Measurements from ENCODE around the gene CREBRF. TPM values are rescaled to one million over a fixed set of nuclear protein-coding genes. Genes with fewer than 3 reads are reported as not detected.

The CREBRF gene
- total RNA-seq, 4 donors from 2014 or later: 24.3 to 40.6 (median 32.3) TPM

- TF ChIP-seq EP300 (IDR thresholded peaks at IDR 0.05; ENCODE audit: low read depth) (no peak), POLR2AphosphoS5 (IDR thresholded peaks at IDR 0.05) (no peak), POLR2A (IDR thresholded peaks at IDR 0.05) (no peak), CTCF (IDR thresholded peaks at IDR 0.05) (no peak)
- in situ Hi-C loops (cut with MboI; ENCODE audit: low pct_ligation_motif_present in 1 of 4, low pct_unique_long_range_greater_than_20kb in 1 of 4, low sequenced_read_pairs in 3 of 4): no loop called here
- 59 to 69% methylated on average over 5 of the region's 5 CpGs for WGBS, 2 donors (ENCODE audit: low coverage in 1 of 2)
Measured at GRCh38 chr5:173051746-173052145, 4.4 kb upstream of the CREBRF start.

GRCh38 chr5:173053041-173053440 lies 3.1 kb upstream of the CREBRF start:
- Histone ChIP-seq H3K9me3 (no peaks in the 10 kb centered on the region), H3K4me3 (no peak overlapping the region), H3K36me3 (no peaks in the 10 kb centered on the region), H3K27me3 (no peaks in the 10 kb centered on the region), H3K27ac (no peak overlapping the region), H3K4me1 (peaks cover under 1 to 13% (median 10%) of the 10 kb centered on the region in 4 donors)
- in situ Hi-C loops (cut with MboI; ENCODE audit: low pct_ligation_motif_present in 1 of 4, low pct_unique_long_range_greater_than_20kb in 1 of 4, low sequenced_read_pairs in 3 of 4): no loop called here
- intact Hi-C loops (cut with DNase I; ENCODE audit: low total_unique reads): no loop called here
- no peak for DNase-seq
- 86 to 89% methylated on average over 2 to 3 of the region's 3 CpGs for WGBS, 2 donors (ENCODE audit: low coverage in 1 of 2)
- no peak for TF ChIP-seq POLR2AphosphoS5 (IDR thresholded peaks at IDR 0.05)
- no peak for TF ChIP-seq EP300 (IDR thresholded peaks at IDR 0.05; ENCODE audit: low read depth)
- TF ChIP-seq POLR2A (IDR thresholded peaks at IDR 0.05): no peak
- no peak for TF ChIP-seq CTCF (IDR thresholded peaks at IDR 0.05)

More at GRCh38 chr5:173051746-173052145, 4.4 kb upstream of the CREBRF start:
- intact Hi-C loops (cut with DNase I; ENCODE audit: low total_unique reads): no loop called here
- Histone ChIP-seq H3K36me3 (no peaks in the 10 kb centered on the region), H3K9me3 (no peaks in the 10 kb centered on the region), H3K27me3 (no peaks in the 10 kb centered on the region), H3K4me1 (peaks cover 0 to 7% (median 6%) of the 10 kb centered on the region in 4 donors), H3K27ac (no peak overlapping the region), H3K4me3 (no peak overlapping the region)
- no peak for DNase-seq

GRCh38 chr5:173055042-173055721 lies 970 bp upstream of the CREBRF start:
- TF ChIP-seq POLR2A (IDR thresholded peaks at IDR 0.05) (no peak), EP300 (IDR thresholded peaks at IDR 0.05; ENCODE audit: low read depth) (no peak), POLR2AphosphoS5 (IDR thresholded peaks at IDR 0.05) (no peak), CTCF (IDR thresholded peaks at IDR 0.05) (no peak)
- H3K4me3 ChIP-seq: peak overlapping the region in 3 of 4 donors; percentile 82 to 99 (median 99)
- no peaks in the 10 kb centered on the region for H3K9me3 ChIP-seq
- H3K36me3 ChIP-seq: no peaks in the 10 kb centered on the region
- peaks cover 6 to 31% (median 17%) of the 10 kb centered on the region in 4 donors for H3K4me1 ChIP-seq
- intact Hi-C loops (cut with DNase I; ENCODE audit: low total_unique reads) (loop anchor here (5.0 kb wide), 1 partner anchor 73 kb away; the partner anchor contains the start of gene ATP6V0E1), in situ Hi-C loops (cut with MboI; ENCODE audit: low pct_ligation_motif_present in 1 of 4, low pct_unique_long_range_greater_than_20kb in 1 of 4, low sequenced_read_pairs in 3 of 4) (no loop called here)
- no peak for DNase-seq
- no peaks in the 10 kb centered on the region for H3K27me3 ChIP-seq
- WGBS, 2 donors (ENCODE audit: low coverage in 1 of 2): 14 to 15% methylated on average over 7 to 10 of the region's 10 CpGs
- peak overlapping the region; percentile 92 to 100 (median 99) for H3K27ac ChIP-seq

- in situ Hi-C loops (cut with MboI; ENCODE audit: low pct_ligation_motif_present in 1 of 4, low pct_unique_long_range_greater_than_20kb in 1 of 4, low sequenced_read_pairs in 3 of 4): no loop called here
- H3K4me1 ChIP-seq: peaks cover 6 to 33% (median 17%) of the 10 kb centered on the region in 4 donors
- H3K27ac ChIP-seq: peak overlapping the region; percentile 92 to 100 (median 99)
- no peak for DNase-seq
- no peaks in the 10 kb centered on the region for H3K27me3 ChIP-seq
- no peaks in the 10 kb centered on the region for H3K36me3 ChIP-seq
- intact Hi-C loops (cut with DNase I; ENCODE audit: low total_unique reads): loop anchor here (5.0 kb wide), 1 partner anchor 73 kb away; the partner anchor contains the start of gene ATP6V0E1
- H3K4me3 ChIP-seq: peak overlapping the region; percentile 21 to 99 (median 90)
- H3K9me3 ChIP-seq: no peaks in the 10 kb centered on the region
- TF ChIP-seq POLR2AphosphoS5 (IDR thresholded peaks at IDR 0.05): no peak
- no peak for TF ChIP-seq CTCF (IDR thresholded peaks at IDR 0.05)
- TF ChIP-seq EP300 (IDR thresholded peaks at IDR 0.05; ENCODE audit: low read depth): no peak
- no peak for TF ChIP-seq POLR2A (IDR thresholded peaks at IDR 0.05)
- WGBS, 2 donors (ENCODE audit: low coverage in 1 of 2): 0 to 3% methylated on average over 7 to 11 of the region's 11 CpGs
Measured at GRCh38 chr5:173055722-173055982, 500 bp upstream of the CREBRF start.
